ENCODE measurements around the gene ZNF662. TPM values are rescaled to one million over a fixed set of nuclear protein-coding genes. Genes with fewer than 3 reads are reported as not detected.

ZNF662 gene
- total RNA-seq, 1 experiment from 2014 or later, result not detected

DNA sequence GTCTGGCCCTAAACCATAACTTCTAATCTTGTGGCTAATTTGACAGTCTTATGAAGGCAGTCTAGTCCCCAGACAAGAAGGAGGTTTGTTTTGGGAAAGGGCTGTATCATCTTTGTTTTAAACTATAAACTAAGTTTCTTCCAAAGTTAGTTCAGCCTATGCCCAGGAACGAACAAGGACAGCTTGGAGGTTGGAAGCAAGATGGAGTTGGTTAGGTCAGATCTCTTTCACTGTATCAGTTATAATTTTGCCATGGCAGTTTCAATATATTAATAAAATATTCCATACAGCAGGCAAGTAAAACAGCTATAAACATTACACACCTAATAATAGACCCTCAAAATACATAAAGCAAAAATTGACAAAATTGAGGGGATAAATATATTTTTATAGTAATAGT, 13.1 kb upstream of the ZNF662 start:
- Histone ChIP-seq H3K4me1 (ENCODE audit: control insufficient read depth in 1 of 2, insufficient read depth in 2 of 2, low read length in 2 of 2) (no peaks in the 10 kb centered on the region; a peak in 1 of 4 replicates), H3K9me3 (ENCODE audit: control insufficient read depth in 1 of 2, insufficient read depth in 1 of 2, low read depth in 1 of 2, low read length in 2 of 2) (no peaks in the 10 kb centered on the region), H2AFZ (ENCODE audit: low read depth, low read length, poor library complexity, severe bottlenecking) (no peak overlapping the region), H3K79me2 (ENCODE audit: insufficient read depth, low read length) (no peaks in the 10 kb centered on the region), H3K9ac (ENCODE audit: low read length) (no peak overlapping the region), H3K27me3 (ENCODE audit: insufficient read depth, low read length) (no peaks in the 10 kb centered on the region), H3K27ac (ENCODE audit: low read depth, low read length) (no peak overlapping the region), H4K20me1 (ENCODE audit: insufficient read depth) (no peaks in the 10 kb centered on the region), H3K36me3 (ENCODE audit: control insufficient read depth in 1 of 2, insufficient read depth in 2 of 2, low read length in 2 of 2) (no peaks in the 10 kb centered on the region), H3K4me2 (ENCODE audit: low read length) (no peak overlapping the region), H3K4me3 (replicated peaks in 1 of 2; ENCODE audit: low read depth in 1 of 2, low read length in 2 of 2) (no peak overlapping the region), H3K9me2 (ENCODE audit: insufficient read depth) (no peaks in the 10 kb centered on the region)
- BruUV-seq (replicated peaks), result no TSS peak
- no peak for TF ChIP-seq POLR2AphosphoS5 (IDR thresholded peaks at IDR 0.05; ENCODE audit: low read depth, low read length)
- TF ChIP-seq EGR1 (IDR thresholded peaks at IDR 0.05; ENCODE audit: low read depth), result no peak
- no peak for TF ChIP-seq ZNF274 (IDR thresholded peaks at IDR 0.05; ENCODE audit: low read depth, low read length)
- TF ChIP-seq, protein P1, sequence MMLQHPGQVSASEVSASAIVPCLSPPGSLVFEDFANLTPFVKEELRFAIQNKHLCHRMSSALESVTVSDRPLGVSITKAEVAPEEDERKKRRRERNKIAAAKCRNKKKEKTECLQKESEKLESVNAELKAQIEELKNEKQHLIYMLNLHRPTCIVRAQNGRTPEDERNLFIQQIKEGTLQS (IDR thresholded peaks at IDR 0.05), result no peak
- no peak for TF ChIP-seq FOSL1 (IDR thresholded peaks at IDR 0.05; ENCODE audit: low read depth)
- TF ChIP-seq YY1 (IDR thresholded peaks at IDR 0.05; ENCODE audit: extremely low read depth, insufficient replicate concordance, low read depth, low read length), result no peak
- TF ChIP-seq, protein P2, sequence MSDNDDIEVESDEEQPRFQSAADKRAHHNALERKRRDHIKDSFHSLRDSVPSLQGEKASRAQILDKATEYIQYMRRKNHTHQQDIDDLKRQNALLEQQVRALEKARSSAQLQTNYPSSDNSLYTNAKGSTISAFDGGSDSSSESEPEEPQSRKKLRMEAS (IDR thresholded peaks at IDR 0.05), result no peak
- no peak for TF ChIP-seq EZH2phosphoT487 (IDR thresholded peaks at IDR 0.05; ENCODE audit: borderline replicate concordance)
- TF ChIP-seq SRF (IDR thresholded peaks at IDR 0.05; ENCODE audit: low read depth), result no peak
- no peak for DNase-seq (ENCODE audit: low read depth, low spot score)
- ChIA-PET RAD21 (ENCODE audit: low non-redundant PET in 1 of 2, low total read pairs in 2 of 2, uncharacterized antibody in 2 of 2, unreplicated experiment in 2 of 2) (no interaction called here), CTCF (interaction anchor here (0.9 kb wide), 1 partner anchor 73 kb away, joined by 3 read pairs; no protein-coding TSS in a partner anchor), POLR2A (no interaction called here)
- intact Hi-C loops (cut with micrococcal nuclease), result no loop called here
- ATAC-seq, result no peak
